Caki2 (cell line): ENCODE results near the gene OR10A7. TPM values are rescaled to one million over a fixed set of nuclear protein-coding genes. Genes with fewer than 3 reads are reported as not detected.
"Not testable (repeated sequence)": the region's sequence is repeated elsewhere in the genome, so short reads cannot be mapped to it uniquely, and the experiment has no call there.

Experiments
- DNase-seq: peaks from one replicate; pipeline ENCODE4 v3.0.0-alpha.2; 2015; ENCODE audit warnings: low read depth
- in situ Hi-C: cut with HindIII; loops from 2 replicates; pipeline ENCODE4 v1.10.0; 2016; ENCODE audit warnings: low sequenced_read_pairs, low pct_unique_long_range_greater_than_20kb, mixed read lengths
- total RNA-seq: library from RNA; depleted of rRNA; stranded (reverse); fragments of >200 nt; shearing (Covaris generic); gene quantifications from 2 replicates; pipeline ENCODE4 v1.2.3, GENCODE V29; 2014; ENCODE audit warnings: low replicate concordance; rRNA removed

The OR10A7 gene, protein sequence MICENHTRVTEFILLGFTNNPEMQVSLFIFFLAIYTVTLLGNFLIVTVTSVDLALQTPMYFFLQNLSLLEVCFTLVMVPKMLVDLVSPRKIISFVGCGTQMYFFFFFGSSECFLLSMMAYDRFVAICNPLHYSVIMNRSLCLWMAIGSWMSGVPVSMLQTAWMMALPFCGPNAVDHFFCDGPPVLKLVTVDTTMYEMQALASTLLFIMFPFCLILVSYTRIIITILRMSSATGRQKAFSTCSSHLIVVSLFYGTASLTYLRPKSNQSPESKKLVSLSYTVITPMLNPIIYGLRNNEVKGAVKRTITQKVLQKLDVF
- not detected in 2 replicates for total RNA-seq

DNA sequence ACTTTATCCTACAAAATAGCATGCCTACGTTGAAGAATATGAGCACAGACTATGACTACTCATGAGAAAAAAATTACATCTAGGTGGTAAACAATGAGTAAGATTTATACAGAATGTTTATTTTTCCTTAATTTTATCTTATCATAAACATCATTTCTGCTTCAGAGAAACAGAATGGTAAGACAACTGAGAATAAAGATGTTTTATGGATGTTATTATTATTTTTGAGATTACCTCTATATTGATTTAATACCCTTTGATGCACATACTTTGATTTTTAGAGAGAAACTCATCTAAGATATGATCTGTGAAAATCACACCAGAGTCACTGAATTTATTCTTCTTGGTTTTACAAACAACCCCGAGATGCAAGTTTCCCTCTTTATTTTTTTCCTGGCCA lies at the start of gene OR10A7:
Gene OR10A7 (plus strand): TSS at position 301 of the 400 bp plus-strand sequence. CDS start 0 bp downstream, at position 301.
- no peak for DNase-seq
- in situ Hi-C loops: no loop called here

DNA sequence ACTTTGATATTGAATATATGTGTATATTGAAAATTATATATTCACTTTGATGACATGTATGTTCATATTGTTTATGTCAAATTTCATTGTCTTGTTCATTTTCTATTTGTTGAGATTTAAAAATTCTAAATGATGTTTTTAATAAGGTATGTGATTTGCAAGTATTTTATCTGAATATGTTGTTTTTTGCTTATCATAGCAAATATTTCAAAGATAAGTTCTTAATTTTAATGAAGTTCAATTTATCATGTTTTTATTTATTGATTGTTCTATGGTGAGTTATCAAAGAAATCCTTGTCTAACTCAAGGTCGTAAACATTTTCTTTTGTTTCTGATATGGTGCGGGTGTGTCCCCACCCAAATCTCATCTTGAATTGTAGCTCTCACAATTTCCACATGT lies 49.4 kb upstream of the OR10A7 start:
- in situ Hi-C loops: no loop called here
- DNase-seq: no peak

DNA sequence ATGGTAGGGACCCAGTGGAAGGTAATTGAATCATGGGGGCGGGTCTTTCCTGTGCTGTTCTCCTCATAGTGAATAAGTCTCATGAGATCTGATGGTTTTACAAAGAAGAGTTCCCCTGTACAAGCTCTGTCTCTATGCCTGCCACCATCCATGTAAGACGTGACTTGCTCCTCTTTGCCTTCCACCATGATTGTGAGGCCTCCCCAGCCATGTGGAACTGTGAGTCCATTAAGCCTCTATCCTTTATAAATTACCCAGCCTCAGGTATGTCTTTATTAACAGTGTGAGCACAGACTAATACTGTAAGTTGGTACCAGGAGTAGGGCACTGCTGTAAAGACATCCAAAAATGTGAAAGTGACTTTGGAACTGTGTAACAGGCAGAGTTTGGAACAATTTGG lies 49.0 kb upstream of the OR10A7 start:
- DNase-seq, in situ Hi-C loops: not testable (repeated sequence)

DNA sequence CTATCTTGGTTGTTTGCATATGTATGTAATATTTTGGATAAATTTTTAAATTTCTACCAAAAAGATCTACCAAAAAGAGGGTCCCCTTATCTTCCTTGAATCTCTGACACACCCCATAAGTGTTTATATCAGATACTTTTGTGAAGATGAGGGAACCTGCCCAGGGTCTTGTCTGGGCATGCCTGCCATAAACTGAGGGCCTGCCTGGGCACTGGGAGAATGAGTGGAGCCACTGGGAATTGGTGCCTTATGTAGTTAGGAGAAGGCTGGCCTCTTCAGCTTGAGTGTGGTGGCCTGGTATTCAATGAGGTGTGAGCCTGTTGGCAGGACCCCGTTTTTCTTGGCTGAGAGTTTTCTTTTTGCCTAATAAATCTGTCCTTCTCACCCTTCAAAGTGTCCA lies 48.1 kb upstream of the OR10A7 start:
- in situ Hi-C loops: no loop called here
- no peak for DNase-seq

DNA sequence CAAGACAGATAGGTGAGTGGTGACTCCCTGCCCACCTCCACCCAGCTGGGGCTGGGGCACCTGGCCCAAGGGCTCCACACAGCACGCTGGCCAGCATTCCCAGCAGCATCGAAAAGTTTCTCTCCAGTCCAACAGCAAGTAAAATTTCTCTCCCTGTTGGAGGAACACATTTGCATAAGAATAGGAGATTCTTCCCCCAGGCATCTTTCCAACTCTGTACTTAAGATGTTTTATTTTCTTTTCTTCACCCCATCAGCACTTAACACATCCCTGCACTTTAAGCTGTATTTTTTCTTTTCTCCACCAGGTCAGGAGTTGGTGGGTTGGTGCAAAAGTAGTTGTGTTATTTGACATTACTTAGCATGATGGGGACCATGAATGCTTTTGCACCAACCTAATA lies 47.4 kb upstream of the OR10A7 start:
- in situ Hi-C loops: no loop called here
- no peak for DNase-seq

DNA sequence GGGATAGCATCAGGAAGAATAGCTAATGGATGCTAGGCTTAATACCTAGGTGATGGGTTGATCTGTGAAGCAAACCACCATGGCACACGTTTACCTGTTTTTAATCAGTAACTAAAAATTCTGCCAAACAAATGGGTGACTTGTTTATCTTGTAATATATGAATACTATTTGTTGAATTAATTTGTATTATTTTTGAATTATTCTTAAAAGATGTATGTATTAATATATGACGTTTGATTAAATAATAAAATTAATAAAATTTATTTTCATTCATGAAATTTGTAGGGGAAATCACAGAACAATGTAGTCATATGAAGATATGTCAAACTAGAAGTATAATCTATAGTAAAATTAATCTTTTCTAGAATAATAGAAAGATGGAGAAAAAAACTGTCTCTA lies 32.3 kb upstream of the OR10A7 start:
- in situ Hi-C loops: no loop called here
- DNase-seq: no peak

DNA sequence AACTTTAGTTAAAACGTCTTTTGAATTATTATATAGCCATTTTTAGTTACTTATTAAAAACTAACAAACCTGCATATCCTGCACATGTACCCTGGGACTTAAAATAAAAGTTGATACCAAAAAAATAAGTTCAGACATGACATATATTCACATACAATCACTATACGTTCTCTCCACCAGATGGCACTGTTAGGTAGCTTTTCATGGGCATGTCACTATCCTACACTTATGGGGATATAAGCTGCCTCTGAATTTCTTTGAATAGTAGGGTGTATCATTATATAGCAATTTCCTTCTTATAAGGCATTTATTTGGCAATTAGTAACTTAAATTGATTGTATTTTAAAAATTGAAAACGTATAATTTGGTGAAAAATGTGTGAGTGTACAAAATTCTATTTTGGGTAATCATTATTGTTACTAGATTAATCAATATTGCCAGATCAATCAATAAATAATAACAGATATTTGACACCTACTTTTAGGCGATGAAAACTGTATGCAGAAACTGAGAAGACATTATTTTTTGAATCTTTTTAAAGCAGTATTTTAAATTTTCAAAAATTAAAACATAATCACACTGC lies 31.8 kb upstream of the OR10A7 start:
- DNase-seq: peak; percentile 65
- in situ Hi-C loops: no loop called here

DNA sequence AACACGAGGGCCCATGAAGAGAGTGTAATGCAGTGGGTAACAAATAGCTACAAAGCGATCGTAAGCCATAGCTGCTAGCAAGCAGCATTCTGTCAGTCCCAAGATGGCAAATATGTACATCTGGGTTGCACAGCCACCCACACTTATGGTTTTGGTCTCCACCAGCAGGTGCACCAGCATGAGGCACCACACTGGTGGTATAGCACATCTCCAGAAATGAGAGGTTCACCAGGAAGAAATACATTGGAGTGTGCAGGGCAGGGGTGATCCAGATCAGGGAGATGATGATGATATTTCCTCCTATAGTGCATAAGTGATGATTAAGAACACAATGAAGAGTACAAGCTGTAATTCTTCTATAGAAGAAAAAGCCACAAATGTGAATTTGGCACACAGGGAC lies 26.4 kb upstream of the OR10A7 start:
- in situ Hi-C loops: no loop called here
- DNase-seq: no peak

DNA sequence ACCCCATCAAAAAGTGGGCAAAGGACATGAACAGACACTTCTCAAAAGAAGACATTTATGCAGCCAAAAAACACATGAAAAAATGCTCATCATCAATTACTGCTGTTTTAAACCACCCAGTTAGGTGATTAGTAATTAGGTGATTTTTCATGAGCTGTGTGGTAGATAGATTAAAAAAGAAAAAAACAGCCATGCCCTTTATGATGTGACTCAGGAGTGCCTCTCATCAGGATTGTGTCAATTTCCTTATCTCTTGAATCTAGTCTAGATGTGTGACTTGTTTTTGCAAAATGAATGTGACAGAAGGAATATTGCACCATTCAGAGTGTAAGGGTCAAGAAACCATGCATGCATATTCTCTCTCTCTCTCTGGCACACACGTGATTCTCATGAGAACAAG lies 5.7 kb downstream of the OR10A7 start:
- in situ Hi-C loops: no loop called here
- DNase-seq: no peak

DNA sequence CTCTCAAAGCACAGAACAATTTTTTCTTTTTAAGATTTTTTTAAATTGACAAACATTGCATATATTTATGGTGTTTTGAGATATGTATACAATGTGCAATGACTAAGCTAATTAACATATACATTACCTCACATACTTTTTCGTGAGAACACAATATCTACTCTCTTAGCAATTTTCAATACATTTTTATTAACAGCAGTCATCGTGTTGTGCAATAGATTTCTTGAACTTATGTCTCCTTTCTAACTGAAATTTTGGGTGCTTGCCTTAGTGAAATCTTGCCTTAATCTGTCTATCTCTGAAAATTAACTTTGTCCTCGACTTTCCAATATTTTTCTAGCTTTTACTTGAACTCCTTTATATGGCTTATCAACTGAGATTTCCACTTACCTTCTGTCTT lies 6.8 kb downstream of the OR10A7 start:
- in situ Hi-C loops: no loop called here

DNA sequence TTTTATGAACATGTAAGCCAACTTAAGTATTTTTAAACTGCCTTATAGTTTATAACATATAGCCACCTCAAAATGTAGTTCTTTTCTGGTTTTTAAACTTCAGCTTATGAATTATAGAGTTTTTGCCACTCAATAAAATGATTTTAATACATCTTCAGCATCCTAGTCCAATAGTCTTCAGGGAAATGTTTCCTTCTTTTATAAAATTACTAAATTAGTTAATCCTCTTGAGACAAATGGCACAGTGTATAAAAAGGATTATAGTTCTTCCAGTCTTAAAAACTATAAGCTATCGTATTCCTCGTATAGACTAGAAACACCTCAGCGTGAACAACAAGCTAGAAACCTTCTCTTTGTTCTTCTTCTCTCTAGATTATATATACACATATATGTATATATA lies 23.5 kb downstream of the OR10A7 start, which contains the start of gene OR6C74:
Gene OR6C74 (plus strand): TSS at position 301 of the 400 bp plus-strand sequence. CDS start 2,679 bp downstream, outside the sequence.
- in situ Hi-C loops: no loop called here
- DNase-seq: no peak

More for the DNA sequence above, 6.8 kb downstream of the OR10A7 start:
- DNase-seq: no peak

DNA sequence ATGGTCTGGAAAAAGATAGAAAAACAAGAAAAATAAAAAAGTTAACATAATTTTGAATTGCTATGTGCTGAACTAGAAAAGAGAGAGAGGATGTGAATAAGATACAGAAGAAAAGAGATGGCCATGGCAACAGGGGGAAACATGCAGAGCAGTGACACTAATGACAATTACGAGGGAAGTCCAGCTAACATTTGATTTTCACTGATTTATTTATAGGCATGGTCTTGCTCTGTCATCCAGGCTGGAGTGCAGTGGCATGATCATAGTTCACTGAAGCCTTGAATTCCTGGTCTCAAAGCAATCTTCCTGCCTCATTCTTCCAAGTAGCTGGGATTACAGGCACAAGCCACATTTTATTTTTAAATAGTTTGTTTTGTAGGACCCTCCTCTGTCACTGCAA lies 25.3 kb downstream of the OR10A7 start:
- in situ Hi-C loops: no loop called here
- no peak for DNase-seq

DNA sequence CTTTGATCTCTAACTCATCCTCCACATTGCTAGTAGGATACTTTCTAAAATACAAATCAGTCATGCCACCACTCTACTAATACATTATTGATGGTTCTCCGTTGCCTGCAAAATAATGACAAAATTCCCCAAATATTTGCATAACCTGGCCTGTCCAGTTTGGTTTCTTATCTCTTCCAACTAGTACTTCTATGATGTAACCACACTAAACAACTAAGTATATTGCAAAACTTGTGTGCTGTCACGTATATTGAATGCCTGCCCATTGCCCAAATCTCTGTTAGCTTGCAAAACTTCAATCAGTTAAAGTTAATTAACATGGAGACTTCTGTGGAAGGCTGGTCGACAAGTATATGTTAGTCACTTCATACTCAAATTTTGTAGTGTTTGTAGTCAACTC lies 30.1 kb downstream of the OR10A7 start:
- in situ Hi-C loops: no loop called here
- no peak for DNase-seq

DNA sequence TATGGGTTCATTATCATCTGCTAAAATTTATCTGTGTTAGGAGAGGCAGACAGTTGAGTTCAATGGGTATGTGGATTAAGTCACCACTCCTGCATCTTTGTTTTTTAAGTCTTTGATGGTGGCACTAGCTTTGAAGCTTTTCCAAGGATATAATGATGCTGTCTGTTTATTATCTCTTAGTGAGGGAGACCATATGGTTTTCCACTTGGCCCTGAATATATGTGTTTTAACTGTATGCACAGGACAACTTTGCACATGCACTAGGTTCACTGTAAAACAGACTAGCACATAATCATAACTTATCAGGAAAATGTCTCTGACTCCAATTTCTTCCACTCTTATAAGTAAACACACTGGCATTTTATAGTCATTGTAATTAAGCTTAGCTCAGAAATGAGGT lies 32.5 kb downstream of the OR10A7 start:
- in situ Hi-C loops: no loop called here

DNA sequence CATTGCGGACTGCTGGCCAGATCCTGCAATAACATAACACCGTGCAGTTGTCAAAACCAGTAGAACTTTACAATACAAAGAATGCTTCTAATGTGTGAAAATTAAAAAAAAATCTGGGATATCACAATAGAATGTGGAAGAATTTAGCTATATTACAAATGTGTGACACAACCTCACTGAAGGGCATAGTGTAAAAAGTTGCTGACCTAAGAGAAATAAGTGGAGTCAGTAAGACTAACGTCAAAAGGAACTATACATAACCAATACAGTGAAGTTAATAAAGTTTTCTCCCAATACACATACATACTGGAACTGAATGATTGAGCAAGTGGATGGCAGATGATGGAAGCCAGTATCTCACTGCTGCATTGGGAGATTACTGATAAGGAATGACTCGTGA lies 36.0 kb downstream of the OR10A7 start:
- no peak for DNase-seq
- in situ Hi-C loops: no loop called here

More for the DNA sequence above, 32.5 kb downstream of the OR10A7 start:
- DNase-seq: no peak

DNA sequence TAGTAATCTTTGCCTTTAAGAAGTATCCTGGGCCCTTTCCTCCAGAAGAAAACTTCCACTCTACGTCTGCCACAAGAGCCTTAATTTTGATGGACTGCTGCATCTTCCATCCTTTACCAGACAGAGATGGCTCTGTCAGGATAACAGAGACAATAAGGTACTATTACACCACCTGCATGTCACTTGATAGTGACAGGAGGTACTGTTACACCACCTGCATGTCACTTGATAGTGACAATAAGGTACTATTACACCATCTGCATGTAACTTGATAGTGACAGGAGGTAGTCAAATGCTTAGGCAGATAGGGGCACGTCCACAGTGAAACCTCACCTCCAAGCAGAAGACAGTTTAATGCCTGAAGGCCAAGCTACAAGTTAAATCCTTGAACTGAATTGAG lies 37.5 kb downstream of the OR10A7 start:
- no peak for DNase-seq

More for the DNA sequence above, 37.5 kb downstream of the OR10A7 start:
- in situ Hi-C loops: no loop called here
